H9 (cell line): ENCODE results near the gene NRCAM. TPM values are rescaled to one million over a fixed set of nuclear protein-coding genes. Genes with fewer than 3 reads are reported as not detected.
A peak's percentile ranks its signal among the peaks of the same experiment; 100 is the strongest.

Experiments
- DNase-seq: peaks from one replicate; pipeline ENCODE4 v3.0.0-alpha.2; 2017
- H2AFZ ChIP-seq: one replicate; pipeline ENCODE4 v1.6.1; 2013; ENCODE audit warnings: mild to moderate bottlenecking, low read length, control low read depth, moderate library complexity
- H2AK5ac ChIP-seq: 2 replicates; pipeline ENCODE4 v1.6.1; 2013; ENCODE audit warnings: low read length, control low read depth, mixed read lengths; ENCODE audit not compliant: insufficient read length
- H2BK120ac ChIP-seq: one replicate; pipeline ENCODE4 v1.6.1; 2013; ENCODE audit warnings: low read depth, mild to moderate bottlenecking, low read length, control low read depth, inconsistent platforms; ENCODE audit not compliant: poor library complexity, severe bottlenecking
- H2BK12ac ChIP-seq: 2 replicates; pipeline ENCODE4 v1.6.1; 2013; ENCODE audit warnings: low read length, control low read depth, mixed read lengths, low read depth; ENCODE audit not compliant: insufficient read length
- H2BK15ac ChIP-seq: 2 replicates; pipeline ENCODE4 v1.6.1; 2013; ENCODE audit warnings: low read depth, low read length, control low read depth
- H2BK20ac ChIP-seq: one replicate; pipeline ENCODE4 v1.6.1; 2013; ENCODE audit warnings: low read depth, mild to moderate bottlenecking, low read length, control low read depth, inconsistent platforms; ENCODE audit not compliant: poor library complexity, severe bottlenecking
- H2BK5ac ChIP-seq: 2 replicates; pipeline ENCODE4 v1.6.1; 2013; ENCODE audit warnings: low read length, control low read depth, mixed read lengths; ENCODE audit not compliant: insufficient read length
- H3K14ac ChIP-seq: 2 replicates; pipeline ENCODE4 v1.6.1; 2013; ENCODE audit warnings: low read length, control low read depth; ENCODE audit not compliant: insufficient read depth
- H3K18ac ChIP-seq: 2 replicates; pipeline ENCODE4 v1.6.1; 2013; ENCODE audit warnings: low read depth, mild to moderate bottlenecking, mixed read lengths, low read length, control low read depth; ENCODE audit not compliant: insufficient read length
- H3K23ac ChIP-seq: 2 replicates; pipeline ENCODE4 v1.6.1; 2013; ENCODE audit warnings: low read length, control low read depth, mixed read lengths, low read depth; ENCODE audit not compliant: insufficient read length
- H3K23me2 ChIP-seq: 2 replicates; pipeline ENCODE4 v1.6.1; 2013; ENCODE audit warnings: low read depth, mild to moderate bottlenecking, mixed read lengths, low read length, control low read depth; ENCODE audit not compliant: insufficient read length, poor library complexity, severe bottlenecking
- H3K27ac ChIP-seq: 2 replicates; pipeline ENCODE4 v1.5.1; 2013; ENCODE audit warnings: low read length, control low read depth, mixed read lengths, low read depth; ENCODE audit not compliant: insufficient read length
- H3K27me3 ChIP-seq: 2 replicates; pipeline ENCODE4 v1.6.1; 2013; ENCODE audit warnings: low read length, control low read depth, inconsistent platforms; ENCODE audit not compliant: insufficient read depth
- H3K4ac ChIP-seq: 2 replicates; pipeline ENCODE4 v1.6.1; 2013; ENCODE audit warnings: low read depth, mild to moderate bottlenecking, control low read depth, inconsistent platforms, low read length, moderate library complexity
- H3K4me1 ChIP-seq: 2 replicates; pipeline ENCODE4 v1.6.1; 2013; ENCODE audit warnings: low read length, control low read depth, inconsistent platforms; ENCODE audit not compliant: insufficient read depth
- H3K4me2 ChIP-seq: 2 replicates; pipeline ENCODE4 v1.6.1; 2013; ENCODE audit warnings: low read length, control low read depth, mixed read lengths; ENCODE audit not compliant: insufficient read length, insufficient read depth
- H3K56ac ChIP-seq: 2 replicates; pipeline ENCODE4 v1.6.1; 2013; ENCODE audit warnings: low read depth, mild to moderate bottlenecking, mixed read lengths, low read length, control low read depth; ENCODE audit not compliant: insufficient read length
- H3K79me1 ChIP-seq: 2 replicates; pipeline ENCODE4 v1.6.1; 2013; ENCODE audit warnings: low read depth, mild to moderate bottlenecking, moderate library complexity, low read length, control low read depth, inconsistent platforms; ENCODE audit not compliant: insufficient read depth, poor library complexity, severe bottlenecking
- H3K79me2 ChIP-seq: 2 replicates; pipeline ENCODE4 v1.6.1; 2013; ENCODE audit warnings: low read length, control low read depth, inconsistent platforms; ENCODE audit not compliant: insufficient read depth
- H3K9ac ChIP-seq: 2 replicates; pipeline ENCODE4 v1.6.1; 2013; ENCODE audit warnings: low read length, control low read depth, mixed read lengths; ENCODE audit not compliant: insufficient read length; ENCODE audit errors: extremely low read depth
- H3K9me3 ChIP-seq: one replicate; pipeline ENCODE4 v1.6.1; 2013; ENCODE audit warnings: low read depth, low read length, inconsistent platforms; ENCODE audit not compliant: control insufficient read depth
- H3T11ph ChIP-seq: one replicate; pipeline ENCODE4 v1.6.1; 2013; ENCODE audit warnings: mild to moderate bottlenecking, low read length, control low read depth, inconsistent platforms
- H4K20me1 ChIP-seq: one replicate; pipeline ENCODE4 v1.6.1; 2013; ENCODE audit not compliant: control insufficient read depth, insufficient read length, insufficient read depth
- H4K5ac ChIP-seq: 2 replicates; pipeline ENCODE4 v1.6.1; 2013; ENCODE audit warnings: low read depth, mild to moderate bottlenecking, mixed read lengths, low read length, control low read depth; ENCODE audit not compliant: insufficient read length
- H4K8ac ChIP-seq: replicated peaks from 2 replicates; pipeline ENCODE4 v1.6.1; 2013; ENCODE audit warnings: low read length, control low read depth, mixed read lengths, low read depth; ENCODE audit not compliant: insufficient read length
- H4K91ac ChIP-seq: 2 replicates; pipeline ENCODE4 v1.6.1; 2013; ENCODE audit warnings: low read depth, mild to moderate bottlenecking, moderate library complexity, mixed read lengths, low read length, control low read depth; ENCODE audit not compliant: insufficient read length
- H3K27ac Mint-ChIP-seq, 3 experiments: 2 replicates in 2 of 3; 3 replicates in 1 of 3; pipeline ENCODE4 v1.8.0; 2020 to 2021; ENCODE audit warnings: mixed read lengths in 3 of 3, mild to moderate bottlenecking in 1 of 3, moderate library complexity in 1 of 3
- H3K27me3 Mint-ChIP-seq: 2 replicates; pipeline ENCODE4 v1.8.0; 2021; ENCODE audit warnings: low read depth, mild to moderate bottlenecking, moderate library complexity, mixed read lengths
- H3K36me3 Mint-ChIP-seq, 3 experiments: 2 replicates in 2 of 3; 3 replicates in 1 of 3; pipeline ENCODE4 v1.8.0; 2020 to 2021; ENCODE audit warnings: low read depth in 3 of 3, mixed read lengths in 3 of 3; ENCODE audit not compliant: insufficient read depth in 1 of 3
- H3K4me1 Mint-ChIP-seq, 2 experiments: 2 replicates each; pipeline ENCODE4 v1.8.0; 2020; ENCODE audit warnings: mixed read lengths in 2 of 2
- H3K4me3 Mint-ChIP-seq, 2 experiments: 2 replicates in 1 of 2; 3 replicates in 1 of 2; pipeline ENCODE4 v1.8.0; 2020 to 2021; ENCODE audit warnings: mild to moderate bottlenecking in 2 of 2, mixed read lengths in 2 of 2, moderate library complexity in 1 of 2
- H3K9me3 Mint-ChIP-seq, 2 experiments: 2 replicates in 1 of 2; 3 replicates in 1 of 2; pipeline ENCODE4 v1.8.0; 2020; ENCODE audit warnings: mild to moderate bottlenecking in 2 of 2, mixed read lengths in 2 of 2, moderate library complexity in 1 of 2
- WGBS: extraction: QIAGEN DNeasy Blood & Tissue Kit; methylation state at CpG from one replicate; pipeline ENCODE4 v1.1.7; 2013; ENCODE audit warnings: missing lambda C conversion rate, low lambda C conversion rate, mixed read lengths; ENCODE audit not compliant: insufficient read length; ENCODE audit errors: extremely low coverage; 5-methylcytosine and 5-hydroxymethylcytosine counted together
- total RNA-seq: library from RNA; stranded (reverse); gene quantifications from 2 replicates; pipeline ENCODE4 v1.2.1, GENCODE V29; 2021
- TF ChIP-seq, protein P1 (sequence below): fragments of 200-600 bp; sonication (generic); conservative IDR thresholded peaks from 3 replicates; pipeline ENCODE4 v1.8.0; 2021; ENCODE audit warnings: antibody characterized with exemption, mild to moderate bottlenecking

Gene NRCAM
- total RNA-seq, 1 experiment from 2014 or later, result 2.3 TPM

DNA sequence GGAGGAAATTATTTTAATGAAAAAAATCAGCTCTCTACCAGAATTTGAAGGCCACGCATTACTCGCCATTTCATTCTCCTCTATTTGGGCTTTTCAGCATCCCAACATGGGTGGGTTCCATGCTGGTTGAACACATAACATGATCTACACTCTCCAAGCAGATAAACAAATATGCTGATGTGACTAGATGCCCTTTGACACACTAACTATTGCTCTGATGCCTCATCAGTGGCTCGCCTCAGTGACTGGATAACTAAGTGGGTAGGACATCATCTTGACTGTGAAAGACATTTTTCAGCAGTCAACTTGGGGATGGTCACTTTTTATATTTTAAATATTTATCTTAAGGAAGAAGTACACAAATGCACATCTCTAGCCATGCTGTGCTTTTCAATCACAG is 212.1 kb downstream of the NRCAM start:
- Mint-ChIP-seq H3K9me3 (no peaks in the 10 kb centered on the region), H3K36me3 (no peaks in the 10 kb centered on the region), H3K27me3 (no peaks in the 10 kb centered on the region), H3K27ac (0 out of 7 replicates have a peak overlapping the region, but pooled peaks of 1 of the 3 experiments have one; percentile 32), H3K4me1 (peaks cover 29 to 32% of the 10 kb centered on the region in 2 experiments), H3K4me3 (no peak overlapping the region)
- no peaks in the 10 kb centered on the region for H3K9me3 ChIP-seq
- H3K79me2 ChIP-seq, result no peaks in the 10 kb centered on the region
- H3K27ac ChIP-seq, result no peak overlapping the region
- H4K8ac ChIP-seq, result no peak overlapping the region
- H3K27me3 ChIP-seq, result no peaks in the 10 kb centered on the region
- H4K5ac ChIP-seq, result no peak overlapping the region
- no CpG with 5 or more reads among the region's 3 CpGs for WGBS
- H3K23me2 ChIP-seq, result no peaks in the 10 kb centered on the region
- H2BK20ac ChIP-seq, result no peak overlapping the region
- TF ChIP-seq, protein P1, sequence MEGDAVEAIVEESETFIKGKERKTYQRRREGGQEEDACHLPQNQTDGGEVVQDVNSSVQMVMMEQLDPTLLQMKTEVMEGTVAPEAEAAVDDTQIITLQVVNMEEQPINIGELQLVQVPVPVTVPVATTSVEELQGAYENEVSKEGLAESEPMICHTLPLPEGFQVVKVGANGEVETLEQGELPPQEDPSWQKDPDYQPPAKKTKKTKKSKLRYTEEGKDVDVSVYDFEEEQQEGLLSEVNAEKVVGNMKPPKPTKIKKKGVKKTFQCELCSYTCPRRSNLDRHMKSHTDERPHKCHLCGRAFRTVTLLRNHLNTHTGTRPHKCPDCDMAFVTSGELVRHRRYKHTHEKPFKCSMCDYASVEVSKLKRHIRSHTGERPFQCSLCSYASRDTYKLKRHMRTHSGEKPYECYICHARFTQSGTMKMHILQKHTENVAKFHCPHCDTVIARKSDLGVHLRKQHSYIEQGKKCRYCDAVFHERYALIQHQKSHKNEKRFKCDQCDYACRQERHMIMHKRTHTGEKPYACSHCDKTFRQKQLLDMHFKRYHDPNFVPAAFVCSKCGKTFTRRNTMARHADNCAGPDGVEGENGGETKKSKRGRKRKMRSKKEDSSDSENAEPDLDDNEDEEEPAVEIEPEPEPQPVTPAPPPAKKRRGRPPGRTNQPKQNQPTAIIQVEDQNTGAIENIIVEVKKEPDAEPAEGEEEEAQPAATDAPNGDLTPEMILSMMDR, result no peak
- no peaks in the 10 kb centered on the region for H3K79me1 ChIP-seq
- no peak overlapping the region for H2BK5ac ChIP-seq
- no peak overlapping the region for H2BK120ac ChIP-seq
- H3K4me2 ChIP-seq, result no peak overlapping the region
- no peak overlapping the region for H3K14ac ChIP-seq
- H4K20me1 ChIP-seq, result no peaks in the 10 kb centered on the region
- H3K56ac ChIP-seq, result no peak overlapping the region
- H2BK15ac ChIP-seq, result no peak overlapping the region
- peaks cover 6% of the 10 kb centered on the region; the same call in 1 of the 2 replicates for H3K4me1 ChIP-seq
- H2AFZ ChIP-seq, result no peak overlapping the region
- H3K9ac ChIP-seq, result no peak overlapping the region
- H3K18ac ChIP-seq, result no peak overlapping the region
- no peak overlapping the region for H2AK5ac ChIP-seq
- no peak overlapping the region for H3K23ac ChIP-seq
- H2BK12ac ChIP-seq, result no peak overlapping the region
- no peak overlapping the region for H3T11ph ChIP-seq
- DNase-seq, result no peak
- no peak overlapping the region for H3K4ac ChIP-seq
- H4K91ac ChIP-seq, result no peak overlapping the region
